ENCODE results near the gene TCF23. TPM values are rescaled to one million over a fixed set of nuclear protein-coding genes. Genes with fewer than 3 reads are reported as not detected.
"Not testable (repeated sequence)": the region's sequence is repeated elsewhere in the genome, so short reads cannot be mapped to it uniquely, and the experiment has no call there.

TCF23 gene
- total RNA-seq, 3 donors from 2014 or later, result 0.05 to 0.23 TPM; not detected in 1

DNA sequence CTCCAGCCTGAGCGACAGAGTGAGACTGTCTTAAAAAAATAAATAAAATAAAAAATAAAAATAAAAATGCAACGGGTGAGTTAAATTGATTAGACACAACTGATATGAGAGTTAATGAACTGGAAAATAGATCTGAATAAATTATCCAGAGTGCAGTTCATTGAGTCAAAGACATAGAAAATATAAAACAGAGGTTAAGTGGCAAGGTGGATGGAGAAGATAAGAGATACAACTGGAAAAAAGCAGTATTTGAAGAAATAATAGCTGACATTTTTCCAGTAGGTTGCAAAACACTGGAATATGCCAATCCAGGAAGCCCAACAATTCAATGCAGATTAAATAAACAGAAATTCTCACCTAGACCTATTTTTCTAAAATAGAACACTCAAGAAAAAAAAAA lies 40.6 kb upstream of the TCF23 start:
- intact Hi-C loops (cut with DNase I, micrococcal nuclease), result no loop called here
- TF ChIP-seq, protein P1, sequence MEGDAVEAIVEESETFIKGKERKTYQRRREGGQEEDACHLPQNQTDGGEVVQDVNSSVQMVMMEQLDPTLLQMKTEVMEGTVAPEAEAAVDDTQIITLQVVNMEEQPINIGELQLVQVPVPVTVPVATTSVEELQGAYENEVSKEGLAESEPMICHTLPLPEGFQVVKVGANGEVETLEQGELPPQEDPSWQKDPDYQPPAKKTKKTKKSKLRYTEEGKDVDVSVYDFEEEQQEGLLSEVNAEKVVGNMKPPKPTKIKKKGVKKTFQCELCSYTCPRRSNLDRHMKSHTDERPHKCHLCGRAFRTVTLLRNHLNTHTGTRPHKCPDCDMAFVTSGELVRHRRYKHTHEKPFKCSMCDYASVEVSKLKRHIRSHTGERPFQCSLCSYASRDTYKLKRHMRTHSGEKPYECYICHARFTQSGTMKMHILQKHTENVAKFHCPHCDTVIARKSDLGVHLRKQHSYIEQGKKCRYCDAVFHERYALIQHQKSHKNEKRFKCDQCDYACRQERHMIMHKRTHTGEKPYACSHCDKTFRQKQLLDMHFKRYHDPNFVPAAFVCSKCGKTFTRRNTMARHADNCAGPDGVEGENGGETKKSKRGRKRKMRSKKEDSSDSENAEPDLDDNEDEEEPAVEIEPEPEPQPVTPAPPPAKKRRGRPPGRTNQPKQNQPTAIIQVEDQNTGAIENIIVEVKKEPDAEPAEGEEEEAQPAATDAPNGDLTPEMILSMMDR (IDR thresholded peaks at IDR 0.05), result no peak
- ATAC-seq (no peak), DNase-seq (no peak)
- H3K4me1 ChIP-seq (ENCODE audit: low read depth), result no peaks in the 10 kb centered on the region
- H3K4me3 ChIP-seq, result no peak overlapping the region
- no peaks in the 10 kb centered on the region for H3K36me3 ChIP-seq (ENCODE audit: low read depth)
- no peaks in the 10 kb centered on the region for H3K9me3 ChIP-seq

DNA sequence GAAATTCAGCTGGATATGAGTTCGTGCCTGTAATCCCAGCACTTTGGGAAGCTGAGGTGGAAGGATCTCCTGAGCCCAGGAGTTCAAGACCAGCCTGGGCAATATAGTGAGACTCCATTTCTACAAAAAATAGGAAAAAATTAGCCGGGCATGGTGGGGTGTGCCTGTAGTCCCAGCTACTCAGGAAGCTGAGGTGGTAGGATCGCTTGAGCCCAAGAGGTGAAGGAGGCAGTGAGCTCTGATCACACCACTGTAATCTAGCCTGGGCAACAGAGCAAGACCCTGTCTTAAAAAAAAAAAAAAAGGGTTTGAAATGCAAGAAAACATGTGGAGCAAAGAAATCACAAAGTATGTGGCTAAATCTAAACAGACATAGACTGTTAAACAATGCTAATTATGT lies 39.7 kb upstream of the TCF23 start:
- TF ChIP-seq, protein P1 (IDR thresholded peaks at IDR 0.05), result no peak
- Histone ChIP-seq H3K4me1 (ENCODE audit: low read depth) (no peaks in the 10 kb centered on the region), H3K4me3 (no peak overlapping the region), H3K36me3 (ENCODE audit: low read depth) (no peaks in the 10 kb centered on the region), H3K9me3 (no peaks in the 10 kb centered on the region)
- ATAC-seq (no peak), DNase-seq (no peak)
- intact Hi-C loops (cut with DNase I, micrococcal nuclease), result no loop called here

DNA sequence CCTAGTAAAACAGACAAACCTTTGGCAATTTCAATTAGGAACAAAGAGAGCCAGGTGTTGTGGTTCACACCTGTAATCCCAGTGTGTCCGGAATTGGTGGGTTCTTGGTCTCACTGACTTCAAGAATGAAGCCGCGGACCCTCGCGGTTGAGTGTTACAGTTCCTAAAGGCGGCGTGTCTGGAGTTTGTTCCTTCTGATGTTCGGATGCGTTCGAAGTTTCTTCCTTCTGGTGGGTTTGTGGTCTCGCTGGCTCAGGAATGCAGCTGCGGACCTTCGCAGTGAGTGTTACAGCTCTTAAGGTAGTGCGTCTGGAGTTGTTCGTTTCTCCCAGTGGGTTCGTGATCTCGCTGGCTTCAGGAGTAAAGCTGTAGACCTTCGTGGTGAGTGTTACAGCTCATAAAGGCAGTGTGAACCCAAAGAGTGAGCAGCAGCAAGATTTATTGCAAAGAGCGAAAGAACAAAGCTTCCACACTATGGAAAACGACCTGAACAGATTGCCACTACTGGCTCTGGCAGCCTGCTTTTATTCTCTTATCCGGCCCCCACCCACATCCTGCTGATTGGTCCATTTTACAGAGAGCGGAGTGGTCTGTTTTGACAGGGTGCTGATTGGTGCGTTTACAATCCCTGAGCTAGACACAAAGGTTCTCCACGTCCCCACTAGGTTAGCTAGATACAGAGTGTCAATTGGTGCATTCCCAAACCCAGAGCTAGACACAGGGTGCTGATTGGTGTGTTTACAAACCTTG lies 38.0 kb upstream of the TCF23 start:
- intact Hi-C loops (cut with DNase I, micrococcal nuclease); H3K36me3 ChIP-seq (ENCODE audit: low read depth); H3K4me1 ChIP-seq (ENCODE audit: low read depth); DNase-seq; H3K4me3 ChIP-seq; H3K9me3 ChIP-seq; ATAC-seq: not testable (repeated sequence)

DNA sequence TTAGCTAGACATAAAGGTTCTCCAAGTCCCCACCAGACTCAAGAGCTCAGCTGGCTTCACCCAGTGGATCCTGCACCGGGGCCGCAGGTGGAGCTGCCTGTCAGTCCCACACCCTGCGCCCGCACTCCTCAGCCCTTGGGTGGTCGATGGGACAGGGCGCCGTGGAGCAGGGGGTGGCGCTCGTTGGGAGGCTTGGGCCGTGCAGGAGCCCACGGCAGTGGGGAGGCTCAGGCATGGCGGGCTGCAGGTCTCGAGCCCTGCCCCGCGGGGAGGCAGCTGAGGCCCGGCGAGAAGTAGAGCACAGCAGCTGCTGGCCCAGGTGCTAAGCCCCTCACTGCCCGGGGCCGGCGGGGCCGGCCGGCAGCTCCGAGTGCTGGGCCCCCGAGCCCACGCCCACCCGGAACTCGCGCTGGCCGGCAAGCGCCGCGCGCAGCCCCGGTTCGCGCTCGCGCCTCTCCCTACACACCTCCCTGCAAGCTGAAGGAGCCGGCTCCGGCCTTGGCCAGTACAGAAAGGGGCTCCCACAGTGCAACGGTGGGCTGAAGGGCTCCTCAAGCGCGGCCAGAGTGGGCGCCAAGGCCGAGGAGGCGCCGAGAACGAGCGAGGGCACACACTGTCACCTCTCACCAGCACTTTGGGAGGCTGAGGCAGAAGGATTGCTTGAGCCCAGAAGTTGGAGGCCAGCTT lies 37.3 kb upstream of the TCF23 start:
- ATAC-seq; DNase-seq; intact Hi-C loops (cut with DNase I, micrococcal nuclease); H3K4me1 ChIP-seq (ENCODE audit: low read depth); H3K9me3 ChIP-seq; H3K4me3 ChIP-seq; H3K36me3 ChIP-seq (ENCODE audit: low read depth): not testable (repeated sequence)

DNA sequence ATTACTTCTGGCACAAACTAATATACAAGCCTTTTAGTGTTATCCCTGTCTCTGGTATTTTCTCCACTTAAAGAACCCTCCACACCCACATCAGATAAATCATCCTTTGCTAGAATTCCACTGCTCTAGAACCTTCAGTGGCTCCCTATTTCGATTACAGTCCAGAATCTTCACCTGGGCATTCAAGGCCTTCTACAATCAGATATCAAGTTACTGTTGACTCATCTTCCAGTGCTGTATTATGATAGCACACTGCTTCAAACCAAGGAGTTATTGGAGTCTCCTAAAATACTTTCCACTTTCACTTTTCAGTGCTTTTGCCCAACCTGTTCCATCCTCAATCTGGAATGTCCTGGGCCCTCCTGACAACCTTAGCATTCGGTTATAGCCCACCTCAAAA lies 33.3 kb upstream of the TCF23 start:
- H3K4me3 ChIP-seq, result no peak overlapping the region
- DNase-seq (no peak), ATAC-seq (no peak)
- intact Hi-C loops (cut with DNase I, micrococcal nuclease), result no loop called here
- TF ChIP-seq, protein P1 (IDR thresholded peaks at IDR 0.05), result no peak
- no peaks in the 10 kb centered on the region for H3K9me3 ChIP-seq
- no peaks in the 10 kb centered on the region for H3K36me3 ChIP-seq (ENCODE audit: low read depth)
- H3K4me1 ChIP-seq (ENCODE audit: low read depth), result peaks cover 8% of the 10 kb centered on the region

DNA sequence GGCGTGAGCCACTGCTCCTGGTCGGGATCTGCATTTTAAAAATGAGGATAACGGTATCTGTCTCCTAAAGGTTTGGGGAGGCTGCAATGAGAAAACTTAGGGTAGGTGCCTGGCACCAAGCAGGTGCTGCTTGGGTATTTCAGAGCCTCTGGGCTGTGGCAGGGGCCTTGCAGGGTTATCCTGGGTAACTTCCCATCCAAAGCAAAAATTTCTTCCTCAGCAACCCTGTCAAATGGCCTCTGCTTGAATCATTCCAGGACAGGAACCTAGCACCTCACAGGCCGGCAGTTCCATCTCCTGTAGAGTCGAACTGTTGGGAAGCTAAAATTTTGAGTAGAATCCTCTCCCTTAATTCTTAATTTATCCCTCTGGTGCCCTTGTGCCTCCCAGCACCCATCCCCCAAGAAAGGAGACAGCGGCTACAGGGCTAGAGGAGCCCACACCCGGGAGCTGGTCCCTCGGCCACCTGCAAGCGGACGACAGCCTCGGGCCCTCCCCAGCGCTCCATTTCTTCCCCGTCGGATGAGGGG lies 30.7 kb upstream of the TCF23 start:
- DNase-seq, result no peak
- Histone ChIP-seq H3K4me1 (ENCODE audit: low read depth) (peaks cover 8% of the 10 kb centered on the region), H3K9me3 (no peaks in the 10 kb centered on the region), H3K36me3 (ENCODE audit: low read depth) (no peaks in the 10 kb centered on the region), H3K4me3 (no peak overlapping the region)
- TF ChIP-seq, protein P1 (IDR thresholded peaks at IDR 0.05), result no peak
- intact Hi-C loops (cut with DNase I, micrococcal nuclease), result no loop called here
- ATAC-seq, result no peak

All from mucosa of descending colon (tissue), 3 donors.